HCT116 (cell line): ENCODE results near the gene IQGAP3. TPM values are rescaled to one million over a fixed set of nuclear protein-coding genes. Genes with fewer than 3 reads are reported as not detected.

Source experiments
- ATAC-seq: fragments of 200-7000 bp; cut with Tn5 transposase; 2 replicates; pipeline ENCODE4 v1.9.1; 2020; ENCODE audit warnings: mild to moderate bottlenecking, moderate library complexity
- BruUV-seq: library from RNA; stranded (reverse); fragments of 400-500 nt; replicated peaks from 2 replicates; lab custom pipeline; 2021; lab: Mats Ljungman, UMichigan
- CTCF ChIA-PET: fragments of 300-600 bp; sonication (Branson Sonifier 250); formaldehyde crosslinking; loops from one replicate; lab custom pipeline; 2021; ENCODE audit warnings: antibody characterized with exemption; lab: Charles Lee
- POLR2A ChIA-PET: fragments of 300-600, 350-600 bp; sonication (Branson Sonifier 250); formaldehyde crosslinking; loops from one replicate; lab custom pipeline; 2021; ENCODE audit warnings: antibody characterized with exemption; lab: Charles Lee
- RAD21 ChIA-PET, 2 experiments: fragments of 300-600 bp; sonication (Branson Sonifier 250); formaldehyde crosslinking; loops; one replicate each; lab custom pipeline; 2023; ENCODE audit warnings: low total read pairs in 2 of 2; ENCODE audit not compliant: uncharacterized antibody in 2 of 2, unreplicated experiment in 2 of 2, low non-redundant PET in 1 of 2; lab: Charles Lee
- DNase-seq: peaks from one replicate; pipeline ENCODE4 v3.0.0-alpha.2; 2010; ENCODE audit warnings: low read depth, low spot score
- H2AFZ ChIP-seq: fragments of 200-600 bp; shearing (Covaris generic), sonication (generic); 2 replicates; pipeline ENCODE4 v1.6.1; 2017; ENCODE audit warnings: low read depth, mixed run types, mixed read lengths, antibody characterized with exemption, low read length; ENCODE audit not compliant: poor library complexity, severe bottlenecking
- H3K27ac ChIP-seq: 2 replicates; pipeline ENCODE4 v1.5.1; 2012; ENCODE audit warnings: low read depth, low read length
- H3K27me3 ChIP-seq: fragments of 200-600 bp; sonication (generic); 2 replicates; pipeline ENCODE4 v1.6.1; 2016; ENCODE audit warnings: mixed run types, low read length, mixed read lengths; ENCODE audit not compliant: insufficient read depth
- H3K36me3 ChIP-seq, 2 experiments: fragments of 200-500 bp in 1 of 2; fragments of 200-600 bp in 1 of 2; sonication (Bioruptor generic) in 1 of 2; sonication (generic) in 1 of 2; 2 replicates each; pipeline versions ENCODE4 v1.5.1 to v1.6.1; 2014 to 2016; ENCODE audit warnings: low read length in 2 of 2, inconsistent platforms in 1 of 2, mixed read lengths in 1 of 2, mixed run types in 1 of 2; ENCODE audit not compliant: insufficient read depth in 2 of 2, control insufficient read depth in 1 of 2
- H3K4me1 ChIP-seq, 2 experiments: fragments of 200-600 bp in 1 of 2; sonication (generic) in 1 of 2; 2 replicates each; pipeline versions ENCODE4 v1.5.1 to v1.6.1; 2012 to 2017; ENCODE audit warnings: low read length in 2 of 2, inconsistent platforms in 1 of 2, mild to moderate bottlenecking in 1 of 2, mixed read lengths in 1 of 2, mixed run types in 1 of 2, moderate library complexity in 1 of 2; ENCODE audit not compliant: insufficient read depth in 2 of 2, control insufficient read depth in 1 of 2
- H3K4me2 ChIP-seq: fragments of 200-600 bp; sonication (generic); 2 replicates; pipeline ENCODE4 v1.6.1; 2017; ENCODE audit warnings: mixed run types, low read length, mixed read lengths
- H3K4me3 ChIP-seq, 2 experiments: fragments of 200-600 bp in 1 of 2; sonication (generic) in 1 of 2; replicated peaks in 1 of 2; 2 replicates each; pipeline ENCODE4 v1.5.1; 2011 to 2016; ENCODE audit warnings: low read length in 2 of 2, control low read depth in 1 of 2, low read depth in 1 of 2, mild to moderate bottlenecking in 1 of 2, mixed read lengths in 1 of 2, mixed run types in 1 of 2
- H3K79me2 ChIP-seq: fragments of 200-600 bp; sonication (generic); 2 replicates; pipeline ENCODE4 v1.6.1; 2017; ENCODE audit warnings: mild to moderate bottlenecking, mixed run types, low read length, moderate library complexity, mixed read lengths; ENCODE audit not compliant: insufficient read depth
- H3K9ac ChIP-seq: fragments of 200-600 bp; sonication (generic); 2 replicates; pipeline ENCODE4 v1.6.1; 2016; ENCODE audit warnings: low read length, mixed read lengths
- H3K9me2 ChIP-seq: fragments of 200-600 bp; sonication (generic), shearing (Covaris generic); 2 replicates; pipeline ENCODE4 v1.6.1; 2017; ENCODE audit warnings: mixed run types, mild to moderate bottlenecking, moderate library complexity; ENCODE audit not compliant: insufficient read depth
- H3K9me3 ChIP-seq, 2 experiments: fragments of 200-500 bp in 1 of 2; fragments of 200-600 bp in 1 of 2; sonication (Bioruptor generic) in 1 of 2; sonication (generic) in 1 of 2; 2 replicates each; pipeline ENCODE4 v1.6.1; 2014 to 2017; ENCODE audit warnings: low read length in 2 of 2, mixed read lengths in 2 of 2, inconsistent platforms in 1 of 2, low read depth in 1 of 2, mild to moderate bottlenecking in 1 of 2, mixed run types in 1 of 2, moderate library complexity in 1 of 2; ENCODE audit not compliant: control insufficient read depth in 1 of 2, insufficient read depth in 1 of 2
- H4K20me1 ChIP-seq: fragments of 200-600 bp; sonication (generic), shearing (Covaris generic); 2 replicates; pipeline ENCODE4 v1.6.1; 2017; ENCODE audit warnings: mixed run types, mild to moderate bottlenecking, moderate library complexity; ENCODE audit not compliant: insufficient read depth
- CBX3 ChIP-seq: IDR thresholded peaks from 2 replicates; pipeline ENCODE4 v1.6.1; 2012; ENCODE audit warnings: low read depth
- CEBPB ChIP-seq: IDR thresholded peaks from 2 replicates; pipeline ENCODE4 v1.6.1; 2012; ENCODE audit warnings: low read depth
- EZH2 ChIP-seq: fragments of 200-600 bp; sonication (generic); IDR thresholded peaks from 2 replicates; pipeline ENCODE4 v1.6.1; 2017; ENCODE audit warnings: antibody characterized with exemption, mixed run types
- JUND ChIP-seq: IDR thresholded peaks from 2 replicates; pipeline ENCODE4 v1.6.1; 2012
- MAX ChIP-seq: IDR thresholded peaks from 2 replicates; pipeline ENCODE4 v1.6.1; 2012
- ZBTB33 ChIP-seq: IDR thresholded peaks from 2 replicates; pipeline ENCODE4 v1.6.1; 2011; ENCODE audit warnings: mild to moderate bottlenecking, low read length, moderate library complexity; ENCODE audit not compliant: insufficient replicate concordance; ENCODE audit errors: extremely low read depth
- ZNF274 ChIP-seq: fragments of 200-500 bp; sonication (Bioruptor generic); IDR thresholded peaks from 2 replicates; pipeline ENCODE4 v1.6.1; 2014; ENCODE audit warnings: mild to moderate bottlenecking, low read depth, low read length, inconsistent platforms
- intact Hi-C: fragments of 100-400 bp; cut with micrococcal nuclease; formaldehyde crosslinking; loops from 2 replicates; pipeline ENCODE4 v1.10.0; 2022
- total RNA-seq: library from RNA; stranded (reverse); gene quantifications from one replicate; pipeline ENCODE4 v1.2.1, GENCODE V29; 2021; ENCODE audit not compliant: unreplicated experiment
- TF ChIP-seq, protein P1 (sequence below): IDR thresholded peaks from 2 replicates; pipeline ENCODE4 v1.6.1; 2012; ENCODE audit warnings: low read depth

Gene IQGAP3
- total RNA-seq, 1 experiment from 2014 or later = 38.8 TPM

- Histone ChIP-seq H3K79me2 (peaks cover 59% of the 10 kb centered on the region), H3K27ac (no peak overlapping the region), H4K20me1 (0 out of 2 replicates have a peak, but pooled peaks cover 2% of the 10 kb centered on the region), H3K9me2 (no peaks in the 10 kb centered on the region), H3K9ac (no peak overlapping the region), H3K9me3 (no peaks in the 10 kb centered on the region), H3K4me3 (no peak overlapping the region), H3K27me3 (no peaks in the 10 kb centered on the region), H3K36me3 (peaks cover 15 to 32% of the 10 kb centered on the region in 2 experiments), H3K4me1 (peaks cover 15 to 19% of the 10 kb centered on the region in 2 experiments), H2AFZ (no peak overlapping the region), H3K4me2 (no peak overlapping the region)
- RAD21 ChIA-PET = no interaction called here
- BruUV-seq = no TSS peak
- POLR2A ChIA-PET = interaction anchor here (0.6 to 1.0 kb wide), 3 partner anchors 18 to 428 kb away, joined by 3 read pairs; no protein-coding TSS in a partner anchor
- DNase-seq (no peak), ATAC-seq (no peak)
- intact Hi-C loops = no loop called here
- TF ChIP-seq CEBPB = no peak
- no peak for TF ChIP-seq CBX3
- no peak for TF ChIP-seq JUND
- TF ChIP-seq, protein P1, sequence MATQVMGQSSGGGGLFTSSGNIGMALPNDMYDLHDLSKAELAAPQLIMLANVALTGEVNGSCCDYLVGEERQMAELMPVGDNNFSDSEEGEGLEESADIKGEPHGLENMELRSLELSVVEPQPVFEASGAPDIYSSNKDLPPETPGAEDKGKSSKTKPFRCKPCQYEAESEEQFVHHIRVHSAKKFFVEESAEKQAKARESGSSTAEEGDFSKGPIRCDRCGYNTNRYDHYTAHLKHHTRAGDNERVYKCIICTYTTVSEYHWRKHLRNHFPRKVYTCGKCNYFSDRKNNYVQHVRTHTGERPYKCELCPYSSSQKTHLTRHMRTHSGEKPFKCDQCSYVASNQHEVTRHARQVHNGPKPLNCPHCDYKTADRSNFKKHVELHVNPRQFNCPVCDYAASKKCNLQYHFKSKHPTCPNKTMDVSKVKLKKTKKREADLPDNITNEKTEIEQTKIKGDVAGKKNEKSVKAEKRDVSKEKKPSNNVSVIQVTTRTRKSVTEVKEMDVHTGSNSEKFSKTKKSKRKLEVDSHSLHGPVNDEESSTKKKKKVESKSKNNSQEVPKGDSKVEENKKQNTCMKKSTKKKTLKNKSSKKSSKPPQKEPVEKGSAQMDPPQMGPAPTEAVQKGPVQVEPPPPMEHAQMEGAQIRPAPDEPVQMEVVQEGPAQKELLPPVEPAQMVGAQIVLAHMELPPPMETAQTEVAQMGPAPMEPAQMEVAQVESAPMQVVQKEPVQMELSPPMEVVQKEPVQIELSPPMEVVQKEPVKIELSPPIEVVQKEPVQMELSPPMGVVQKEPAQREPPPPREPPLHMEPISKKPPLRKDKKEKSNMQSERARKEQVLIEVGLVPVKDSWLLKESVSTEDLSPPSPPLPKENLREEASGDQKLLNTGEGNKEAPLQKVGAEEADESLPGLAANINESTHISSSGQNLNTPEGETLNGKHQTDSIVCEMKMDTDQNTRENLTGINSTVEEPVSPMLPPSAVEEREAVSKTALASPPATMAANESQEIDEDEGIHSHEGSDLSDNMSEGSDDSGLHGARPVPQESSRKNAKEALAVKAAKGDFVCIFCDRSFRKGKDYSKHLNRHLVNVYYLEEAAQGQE = no peak
- TF ChIP-seq ZNF274 = no peak
- TF ChIP-seq MAX = no peak
- TF ChIP-seq ZBTB33 = no peak
- no peak for TF ChIP-seq EZH2
- CTCF ChIA-PET = interaction anchor here (0.9 kb wide), 1 partner anchor 27 kb away, joined by 3 read pairs; no protein-coding TSS in a partner anchor
Observed at GRCh38 chr1:156484480-156485058, 87.8 kb downstream of the IQGAP3 start.
